Measurements from ENCODE around the gene RNF157. TPM values are rescaled to one million over a fixed set of nuclear protein-coding genes. Genes with fewer than 3 reads are reported as not detected.
A peak's percentile ranks its signal among the peaks of the same experiment; 100 is the strongest.

RNF157 gene
- total and polyA plus RNA-seq, 10 of the 15 experiments (the other 5 are each of a cell fraction or from before 2014, with no cell fraction given), result 1.4 to 15.9 (median 9.6) TPM

DNA sequence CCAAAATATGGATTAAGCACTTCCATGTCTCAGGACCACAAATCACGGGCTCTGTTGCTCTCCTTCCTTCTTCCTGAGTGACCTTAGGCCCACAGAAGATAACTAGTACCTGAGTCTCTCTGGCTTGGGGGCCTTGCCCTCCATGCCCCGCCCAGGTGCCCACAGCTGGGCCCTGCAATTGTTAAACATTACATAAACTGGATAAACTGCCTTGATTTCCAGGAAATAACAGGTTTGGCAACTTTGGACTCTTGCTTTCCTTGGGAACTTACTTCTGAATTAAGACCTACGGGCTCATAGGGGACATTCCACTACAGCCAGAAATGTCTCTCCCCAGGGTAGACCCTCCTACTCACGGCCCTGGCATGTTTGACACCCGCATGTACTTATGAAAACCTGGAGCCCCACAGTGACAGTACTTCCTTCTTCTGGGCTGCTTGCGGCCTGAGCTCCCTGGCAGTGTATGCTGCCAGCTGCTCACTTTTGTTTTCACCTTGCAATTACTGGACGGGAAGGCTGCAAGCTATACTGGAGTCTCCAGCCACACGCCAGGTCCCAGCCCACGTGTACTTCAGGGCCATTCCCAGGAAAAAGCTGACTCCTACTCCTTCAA lies 22.5 kb upstream of the RNF157 start (continued):
- TF ChIP-seq, protein P1, sequence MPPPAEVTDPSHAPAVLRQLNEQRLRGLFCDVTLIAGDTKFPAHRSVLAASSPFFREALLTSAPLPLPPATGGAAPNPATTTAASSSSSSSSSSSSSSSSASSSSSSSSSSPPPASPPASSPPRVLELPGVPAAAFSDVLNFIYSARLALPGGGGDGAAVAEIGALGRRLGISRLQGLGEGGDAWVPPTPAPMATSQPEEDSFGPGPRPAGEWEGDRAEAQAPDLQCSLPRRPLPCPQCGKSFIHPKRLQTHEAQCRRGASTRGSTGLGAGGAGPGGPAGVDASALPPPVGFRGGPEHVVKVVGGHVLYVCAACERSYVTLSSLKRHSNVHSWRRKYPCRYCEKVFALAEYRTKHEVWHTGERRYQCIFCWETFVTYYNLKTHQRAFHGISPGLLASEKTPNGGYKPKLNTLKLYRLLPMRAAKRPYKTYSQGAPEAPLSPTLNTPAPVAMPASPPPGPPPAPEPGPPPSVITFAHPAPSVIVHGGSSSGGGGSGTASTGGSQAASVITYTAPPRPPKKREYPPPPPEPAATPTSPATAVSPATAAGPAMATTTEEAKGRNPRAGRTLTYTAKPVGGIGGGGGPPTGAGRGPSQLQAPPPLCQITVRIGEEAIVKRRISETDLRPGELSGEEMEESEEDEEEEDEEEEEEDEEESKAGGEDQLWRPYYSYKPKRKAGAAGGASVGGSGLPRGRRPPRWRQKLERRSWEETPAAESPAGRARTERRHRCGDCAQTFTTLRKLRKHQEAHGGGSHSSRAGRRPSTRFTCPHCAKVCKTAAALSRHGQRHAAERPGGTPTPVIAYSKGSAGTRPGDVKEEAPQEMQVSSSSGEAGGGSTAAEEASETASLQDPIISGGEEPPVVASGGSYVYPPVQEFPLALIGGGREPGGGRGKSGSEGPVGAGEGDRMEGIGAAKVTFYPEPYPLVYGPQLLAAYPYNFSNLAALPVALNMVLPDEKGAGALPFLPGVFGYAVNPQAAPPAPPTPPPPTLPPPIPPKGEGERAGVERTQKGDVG (CRISPR knock-in tag; IDR thresholded peaks at IDR 0.05), result 0 out of 2 replicates have a peak, but pooled peaks have one; percentile 13
- TF ChIP-seq ETV6 (conservative IDR thresholded peaks at IDR 0.05 in 1 of 2, IDR thresholded peaks at IDR 0.05 in 1 of 2; ENCODE audit: borderline replicate concordance in 1 of 2, low read depth in 1 of 2), result peak in 1 of 2 experiments; percentile 65; a peak in 2 of 4 replicates
- no peak for TF ChIP-seq HDAC6 (IDR thresholded peaks at IDR 0.05; ENCODE audit: unreplicated experiment)
- TF ChIP-seq BMI1 (IDR thresholded peaks at IDR 0.05; ENCODE audit: borderline replicate concordance), result no peak
- TF ChIP-seq, protein P2, sequence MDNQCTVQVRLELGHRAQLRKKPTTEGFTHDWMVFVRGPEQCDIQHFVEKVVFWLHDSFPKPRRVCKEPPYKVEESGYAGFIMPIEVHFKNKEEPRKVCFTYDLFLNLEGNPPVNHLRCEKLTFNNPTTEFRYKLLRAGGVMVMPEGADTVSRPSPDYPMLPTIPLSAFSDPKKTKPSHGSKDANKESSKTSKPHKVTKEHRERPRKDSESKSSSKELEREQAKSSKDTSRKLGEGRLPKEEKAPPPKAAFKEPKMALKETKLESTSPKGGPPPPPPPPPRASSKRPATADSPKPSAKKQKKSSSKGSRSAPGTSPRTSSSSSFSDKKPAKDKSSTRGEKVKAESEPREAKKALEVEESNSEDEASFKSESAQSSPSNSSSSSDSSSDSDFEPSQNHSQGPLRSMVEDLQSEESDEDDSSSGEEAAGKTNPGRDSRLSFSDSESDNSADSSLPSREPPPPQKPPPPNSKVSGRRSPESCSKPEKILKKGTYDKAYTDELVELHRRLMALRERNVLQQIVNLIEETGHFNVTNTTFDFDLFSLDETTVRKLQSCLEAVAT (IDR thresholded peaks at IDR 0.05), result no peak
- no peak for TF ChIP-seq PML (IDR thresholded peaks at IDR 0.05; ENCODE audit: low read length)
- peak; percentile 78 for TF ChIP-seq IKZF1 (conservative IDR thresholded peaks at IDR 0.05)
- no peak for TF ChIP-seq CHD1 (IDR thresholded peaks at IDR 0.05; ENCODE audit: low read depth, low read length)
- peak; percentile 59; the same call in 1 of the 2 replicates for TF ChIP-seq TAF1 (IDR thresholded peaks at IDR 0.05; ENCODE audit: borderline replicate concordance, low read depth, low read length)
- TF ChIP-seq ZBED1 (IDR thresholded peaks at IDR 0.05; ENCODE audit: borderline replicate concordance), result no peak
- TF ChIP-seq TCF12 (IDR thresholded peaks at IDR 0.05; ENCODE audit: low read depth, low read length), result peak; percentile 49; the same call in 1 of the 2 replicates
- peak; percentile 25 to 35; a peak in 1 of 4 replicates for TF ChIP-seq BHLHE40 (IDR thresholded peaks at IDR 0.05; ENCODE audit: borderline replicate concordance in 1 of 2, low read depth in 2 of 2, low read length in 1 of 2)
- TF ChIP-seq CBX3 (IDR thresholded peaks at IDR 0.05; ENCODE audit: borderline replicate concordance, low read depth), result no peak
- peak; percentile 70; the same call in 2 of the 3 replicates for TF ChIP-seq POU2F2 (IDR thresholded peaks at IDR 0.05; ENCODE audit: borderline replicate concordance, low read depth, low read length)
- TF ChIP-seq CBX5 (IDR thresholded peaks at IDR 0.05; ENCODE audit: low read depth), result no peak
- 0 out of 2 replicates have a peak, but pooled peaks have one; percentile 16 for TF ChIP-seq MTA2 (IDR thresholded peaks at IDR 0.05; ENCODE audit: low read depth)
- TF ChIP-seq, protein P3, sequence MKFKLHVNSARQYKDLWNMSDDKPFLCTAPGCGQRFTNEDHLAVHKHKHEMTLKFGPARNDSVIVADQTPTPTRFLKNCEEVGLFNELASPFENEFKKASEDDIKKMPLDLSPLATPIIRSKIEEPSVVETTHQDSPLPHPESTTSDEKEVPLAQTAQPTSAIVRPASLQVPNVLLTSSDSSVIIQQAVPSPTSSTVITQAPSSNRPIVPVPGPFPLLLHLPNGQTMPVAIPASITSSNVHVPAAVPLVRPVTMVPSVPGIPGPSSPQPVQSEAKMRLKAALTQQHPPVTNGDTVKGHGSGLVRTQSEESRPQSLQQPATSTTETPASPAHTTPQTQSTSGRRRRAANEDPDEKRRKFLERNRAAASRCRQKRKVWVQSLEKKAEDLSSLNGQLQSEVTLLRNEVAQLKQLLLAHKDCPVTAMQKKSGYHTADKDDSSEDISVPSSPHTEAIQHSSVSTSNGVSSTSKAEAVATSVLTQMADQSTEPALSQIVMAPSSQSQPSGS (IDR thresholded peaks at IDR 0.05; ENCODE audit: low read length), result no peak
- TF ChIP-seq SUPT20H (IDR thresholded peaks at IDR 0.05; ENCODE audit: borderline replicate concordance, control insufficient read depth, low read depth, low read length), result no peak
- TF ChIP-seq, protein P4, sequence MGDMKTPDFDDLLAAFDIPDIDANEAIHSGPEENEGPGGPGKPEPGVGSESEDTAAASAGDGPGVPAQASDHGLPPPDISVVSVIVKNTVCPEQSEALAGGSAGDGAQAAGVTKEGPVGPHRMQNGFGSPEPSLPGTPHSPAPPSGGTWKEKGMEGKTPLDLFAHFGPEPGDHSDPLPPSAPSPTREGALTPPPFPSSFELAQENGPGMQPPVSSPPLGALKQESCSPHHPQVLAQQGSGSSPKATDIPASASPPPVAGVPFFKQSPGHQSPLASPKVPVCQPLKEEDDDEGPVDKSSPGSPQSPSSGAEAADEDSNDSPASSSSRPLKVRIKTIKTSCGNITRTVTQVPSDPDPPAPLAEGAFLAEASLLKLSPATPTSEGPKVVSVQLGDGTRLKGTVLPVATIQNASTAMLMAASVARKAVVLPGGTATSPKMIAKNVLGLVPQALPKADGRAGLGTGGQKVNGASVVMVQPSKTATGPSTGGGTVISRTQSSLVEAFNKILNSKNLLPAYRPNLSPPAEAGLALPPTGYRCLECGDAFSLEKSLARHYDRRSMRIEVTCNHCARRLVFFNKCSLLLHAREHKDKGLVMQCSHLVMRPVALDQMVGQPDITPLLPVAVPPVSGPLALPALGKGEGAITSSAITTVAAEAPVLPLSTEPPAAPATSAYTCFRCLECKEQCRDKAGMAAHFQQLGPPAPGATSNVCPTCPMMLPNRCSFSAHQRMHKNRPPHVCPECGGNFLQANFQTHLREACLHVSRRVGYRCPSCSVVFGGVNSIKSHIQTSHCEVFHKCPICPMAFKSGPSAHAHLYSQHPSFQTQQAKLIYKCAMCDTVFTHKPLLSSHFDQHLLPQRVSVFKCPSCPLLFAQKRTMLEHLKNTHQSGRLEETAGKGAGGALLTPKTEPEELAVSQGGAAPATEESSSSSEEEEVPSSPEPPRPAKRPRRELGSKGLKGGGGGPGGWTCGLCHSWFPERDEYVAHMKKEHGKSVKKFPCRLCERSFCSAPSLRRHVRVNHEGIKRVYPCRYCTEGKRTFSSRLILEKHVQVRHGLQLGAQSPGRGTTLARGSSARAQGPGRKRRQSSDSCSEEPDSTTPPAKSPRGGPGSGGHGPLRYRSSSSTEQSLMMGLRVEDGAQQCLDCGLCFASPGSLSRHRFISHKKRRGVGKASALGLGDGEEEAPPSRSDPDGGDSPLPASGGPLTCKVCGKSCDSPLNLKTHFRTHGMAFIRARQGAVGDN (IDR thresholded peaks at IDR 0.05), result peak; percentile 45
- peak; percentile 19; the same call in 1 of the 2 replicates for TF ChIP-seq ATF7 (IDR thresholded peaks at IDR 0.05; ENCODE audit: low read depth)

Data from GM12878 (cell line).